Measurements from ENCODE around the gene CRISPLD2. TPM values are rescaled to one million over a fixed set of nuclear protein-coding genes. Genes with fewer than 3 reads are reported as not detected.

CRISPLD2 gene
- total RNA-seq, 1 donor from 2014 or later = 6.1 TPM

DNA sequence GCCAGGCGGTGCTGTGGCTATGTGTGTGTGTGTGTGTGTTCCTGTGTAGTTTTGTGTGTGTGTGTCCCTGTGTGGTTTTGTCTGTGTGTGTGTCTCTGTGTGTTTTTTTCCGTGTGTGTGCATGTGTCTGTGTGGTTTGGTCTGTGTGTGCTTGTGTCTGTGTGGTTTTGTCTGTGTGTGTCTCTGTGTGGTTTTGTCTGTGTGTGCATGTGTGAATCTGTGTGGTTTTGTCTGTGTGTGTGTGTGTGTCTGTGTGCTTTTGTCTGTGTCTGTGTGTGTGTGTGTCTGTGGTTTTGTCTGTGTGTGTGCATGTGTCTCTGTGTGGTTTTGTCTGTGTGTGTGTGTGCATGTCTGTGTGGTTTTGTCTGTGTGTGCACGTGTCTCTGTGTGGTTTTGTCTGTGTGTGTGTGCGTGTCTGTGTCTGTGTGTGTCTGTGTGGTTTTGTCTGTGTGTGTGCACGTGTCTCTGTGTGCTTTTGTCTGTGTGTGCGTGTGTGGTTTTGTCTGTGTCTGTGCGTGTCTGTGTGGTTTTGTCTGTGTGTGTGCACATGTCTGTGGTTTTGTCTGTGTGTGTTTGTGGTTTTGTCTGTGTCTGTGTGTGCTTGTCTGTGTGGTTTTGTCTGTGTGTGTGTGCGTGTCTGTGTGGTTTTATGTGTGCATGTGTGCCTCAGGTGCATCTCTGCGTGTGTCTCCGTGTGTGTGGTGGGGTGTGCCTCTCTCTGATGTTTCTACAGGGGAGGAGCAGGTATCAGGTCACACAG lies 129.2 kb downstream of the CRISPLD2 start:
- no peak for DNase-seq (ENCODE audit: low read depth)

DNA sequence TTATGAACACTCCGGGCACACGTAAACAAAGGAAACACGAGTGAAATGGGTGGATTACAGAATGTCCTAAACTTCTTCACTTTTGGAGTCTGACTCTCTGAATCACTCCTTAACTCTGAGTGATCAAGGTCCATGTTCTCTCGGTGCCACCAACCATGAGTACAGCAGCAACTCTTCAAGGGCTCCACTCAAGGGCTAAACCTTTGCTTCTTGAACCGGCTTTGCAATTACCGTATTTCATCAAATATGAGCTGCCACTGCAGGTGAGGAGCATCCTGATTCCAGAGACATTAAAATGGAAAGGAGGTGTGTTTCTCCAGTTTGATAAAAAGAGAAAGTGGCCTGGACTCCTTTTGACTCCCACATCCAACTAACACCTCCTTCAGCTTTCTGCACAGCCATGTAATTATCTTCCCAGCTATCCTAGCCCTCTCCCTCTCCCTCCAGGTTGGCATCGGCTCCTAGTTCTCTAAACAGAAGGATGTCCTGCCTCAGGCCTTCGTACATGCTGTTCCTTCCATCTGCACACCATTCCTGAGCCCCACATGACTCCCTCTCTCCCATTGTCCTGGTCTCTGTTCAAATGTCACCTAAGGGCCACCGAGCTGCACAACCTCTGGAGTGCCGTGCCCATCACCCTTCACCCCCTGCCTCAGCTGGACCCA lies 130.1 kb downstream of the CRISPLD2 start:
- no peak for DNase-seq (ENCODE audit: low read depth)

GRCh38 chr16:84950906-84951305 lies 131.1 kb downstream of the CRISPLD2 start:
- DNase-seq (ENCODE audit: low read depth) = no peak

DNA sequence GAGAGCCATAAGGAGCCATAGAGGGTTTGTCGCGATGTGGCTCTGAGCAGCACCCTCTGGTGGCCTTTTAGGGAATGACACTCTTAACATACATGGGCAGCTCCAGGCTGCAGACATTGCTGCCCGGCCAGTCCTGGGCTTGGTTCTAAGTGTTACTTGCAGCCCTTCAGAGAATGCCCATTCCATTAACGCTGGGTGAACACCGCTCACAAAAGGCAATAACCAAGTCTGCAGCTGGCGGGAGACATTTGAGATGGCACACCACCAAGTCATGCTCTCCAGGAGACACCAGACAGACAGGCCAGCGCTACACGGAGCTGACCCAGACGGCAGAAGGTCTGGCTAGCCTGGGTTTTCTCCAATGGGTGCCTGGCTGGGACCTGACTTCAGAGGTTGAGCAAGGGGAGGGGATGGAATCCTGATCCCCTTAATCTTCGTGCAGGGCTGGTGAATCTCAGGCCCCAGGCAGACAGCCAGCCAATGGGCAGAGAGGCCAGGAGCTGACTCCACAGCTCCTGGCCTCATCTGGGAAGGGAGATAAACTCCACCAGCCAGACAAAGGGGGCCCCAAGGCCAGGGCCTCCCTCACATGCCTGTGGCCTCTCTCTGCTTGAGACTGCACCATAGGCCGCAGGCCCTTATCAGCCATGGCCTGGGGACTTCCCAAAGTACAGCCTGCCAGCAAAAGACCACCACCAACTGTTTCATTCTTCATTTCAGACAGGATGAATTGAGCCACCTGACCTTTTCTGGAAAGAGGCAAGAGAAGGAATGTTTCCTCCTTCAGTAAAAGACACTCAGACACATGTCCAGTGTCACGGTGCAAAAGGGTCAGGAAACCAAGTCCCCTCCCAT lies 132.8 kb downstream of the CRISPLD2 start:
- peak; percentile 84 for DNase-seq (ENCODE audit: low read depth)

GRCh38 chr16:84953190-84953746 lies 133.5 kb downstream of the CRISPLD2 start:
- DNase-seq (ENCODE audit: low read depth) = no peak

GRCh38 chr16:84955427-84955826 lies 135.6 kb downstream of the CRISPLD2 start:
- DNase-seq (ENCODE audit: low read depth) = no peak

- DNase-seq (ENCODE audit: low read depth) = no peak
Measured at GRCh38 chr16:84957192-84957591, 137.4 kb downstream of the CRISPLD2 start.

- no peak for DNase-seq (ENCODE audit: low read depth)
Measured at GRCh38 chr16:84957792-84958191, 138.0 kb downstream of the CRISPLD2 start.

Other genes with a start within 250 kb of the CRISPLD2 start
- gene COTL1, start 201.9 kb upstream of the CRISPLD2 start, total RNA-seq = 14.5 and 16.8 TPM in 2 replicates
- gene KLHL36, start 171.5 kb upstream of the CRISPLD2 start, total RNA-seq = 56.0 and 67.2 TPM in 2 replicates
- gene USP10, start 120.0 kb upstream of the CRISPLD2 start, total RNA-seq = 49.8 and 53.2 TPM in 2 replicates
- 54.7 and 75.7 TPM in 2 replicates for gene ZDHHC7, start 191.6 kb downstream of the CRISPLD2 start, total RNA-seq
- gene KIAA0513, start 207.8 kb downstream of the CRISPLD2 start, total RNA-seq = 11.9 and 17.9 TPM in 2 replicates